HepG2 (cell line): ENCODE measurements around the gene CYP27A1. TPM values are rescaled to one million over a fixed set of nuclear protein-coding genes. Genes with fewer than 3 reads are reported as not detected.

Source experiments
- ADNP ChIP-seq: sonication (generic); formaldehyde crosslinking; IDR thresholded peaks from 2 replicates; pipeline ENCODE4 v1.4.0; 2020; ENCODE audit warnings: missing genetic modification reagents
- ATF2 ChIP-seq: sonication (generic); formaldehyde crosslinking; IDR thresholded peaks from 2 replicates; pipeline ENCODE4 v1.4.0; 2020; ENCODE audit warnings: missing genetic modification reagents
- FOXK2 ChIP-seq: fragments of 450-650 bp; IDR thresholded peaks from 2 replicates; pipeline ENCODE4 v1.6.1; 2016
- GLMP ChIP-seq: sonication (generic); formaldehyde crosslinking; IDR thresholded peaks from 2 replicates; pipeline ENCODE4 v1.9.0; 2021; ENCODE audit warnings: missing genetic modification reagents, mild to moderate bottlenecking, borderline replicate concordance
- HMG20B ChIP-seq: conservative IDR thresholded peaks from 2 replicates; pipeline ENCODE4 v1.6.1; 2016; ENCODE audit warnings: missing genetic modification reagents, missing compliant biosample characterization
- KLF15 ChIP-seq: sonication (generic); formaldehyde crosslinking; IDR thresholded peaks from 2 replicates; pipeline ENCODE4 v1.8.1; 2023; ENCODE audit warnings: borderline replicate concordance, mild to moderate bottlenecking, inconsistent platforms, missing genetic modification reagents, mixed read lengths
- MTF2 ChIP-seq: sonication (generic); formaldehyde crosslinking; IDR thresholded peaks from 2 replicates; pipeline ENCODE4 v1.5.0; 2020; ENCODE audit warnings: missing genetic modification reagents, borderline replicate concordance
- NFE2 ChIP-seq: sonication (generic); formaldehyde crosslinking; IDR thresholded peaks from 2 replicates; pipeline ENCODE4 v1.4.0; 2020; ENCODE audit warnings: missing genetic modification reagents
- NFYB ChIP-seq: sonication (generic); formaldehyde crosslinking; IDR thresholded peaks from 2 replicates; pipeline ENCODE4 v1.4.0; 2020; ENCODE audit warnings: missing genetic modification reagents
- NONO ChIP-seq, 2 experiments: fragments of 450-650 bp in 1 of 2; sonication (generic) in 1 of 2; formaldehyde crosslinking in 1 of 2; IDR thresholded peaks in 1 of 2; conservative IDR thresholded peaks in 1 of 2; 2 replicates each; pipeline versions ENCODE4 v1.6.1 to v1.8.0; 2017 to 2022; ENCODE audit warnings: mild to moderate bottlenecking in 1 of 2, missing genetic modification reagents in 1 of 2, moderate library complexity in 1 of 2
- SIX1 ChIP-seq: sonication (generic); formaldehyde crosslinking; IDR thresholded peaks from 2 replicates; pipeline ENCODE4 v1.4.0; 2020; ENCODE audit warnings: missing genetic modification reagents, borderline replicate concordance
- SMYD3 ChIP-seq: sonication (generic); formaldehyde crosslinking; IDR thresholded peaks from 2 replicates; pipeline ENCODE4 v1.8.1; 2023; ENCODE audit warnings: mild to moderate bottlenecking, missing genetic modification reagents
- TCF7 ChIP-seq: sonication (generic); IDR thresholded peaks from 2 replicates; pipeline ENCODE4 v1.6.1; 2016; ENCODE audit warnings: antibody characterized with exemption, low read depth
- TRIM24 ChIP-seq: sonication (generic); formaldehyde crosslinking; IDR thresholded peaks from 2 replicates; pipeline ENCODE4 v1.8.0; 2022; ENCODE audit warnings: mild to moderate bottlenecking, missing genetic modification reagents
- U2AF1 ChIP-seq: fragments of 200-400 bp; formaldehyde crosslinking; optimal IDR thresholded peaks from 2 replicates; pipeline ENCODE3; 2017; ENCODE audit warnings: mild to moderate bottlenecking, low read depth, low read length
- ZBTB2 ChIP-seq: sonication (generic); formaldehyde crosslinking; IDR thresholded peaks from 2 replicates; pipeline ENCODE4 v1.8.0; 2022; ENCODE audit warnings: low read depth, missing genetic modification reagents
- ZBTB46 ChIP-seq: sonication (generic); formaldehyde crosslinking; IDR thresholded peaks from 2 replicates; pipeline ENCODE4 v1.4.0; 2020; ENCODE audit warnings: mild to moderate bottlenecking, missing genetic modification reagents, borderline replicate concordance
- ZKSCAN8 ChIP-seq: IDR thresholded peaks from 2 replicates; pipeline ENCODE4 v1.6.1; 2016; ENCODE audit warnings: borderline replicate concordance, missing genetic modification reagents, missing compliant biosample characterization
- ZNF138 ChIP-seq: sonication (generic); formaldehyde crosslinking; IDR thresholded peaks from 2 replicates; pipeline ENCODE4 v1.5.0; 2020; ENCODE audit warnings: mild to moderate bottlenecking, low read depth, missing genetic modification reagents
- ZNF224 ChIP-seq: sonication (generic); formaldehyde crosslinking; IDR thresholded peaks from 2 replicates; pipeline ENCODE4 v1.5.0; 2020; ENCODE audit warnings: mild to moderate bottlenecking, missing genetic modification reagents
- ZNF232 ChIP-seq: sonication (generic); formaldehyde crosslinking; IDR thresholded peaks from 2 replicates; pipeline ENCODE4 v1.4.0; 2020; ENCODE audit warnings: missing genetic modification reagents, borderline replicate concordance
- ZNF605 ChIP-seq: sonication (generic); formaldehyde crosslinking; IDR thresholded peaks from 2 replicates; pipeline ENCODE4 v1.8.0; 2022; ENCODE audit warnings: mild to moderate bottlenecking, missing genetic modification reagents
- ZNF652 ChIP-seq: IDR thresholded peaks from 2 replicates; pipeline ENCODE4 v1.6.1; 2016; ENCODE audit warnings: low read depth, borderline replicate concordance
- ZNF660 ChIP-seq: sonication (generic); formaldehyde crosslinking; IDR thresholded peaks from 2 replicates; pipeline ENCODE4 v1.5.1; 2020; ENCODE audit warnings: mild to moderate bottlenecking, low read depth, missing genetic modification reagents, borderline replicate concordance
- polyA plus RNA-seq, 8 experiments: library from polyadenylated mRNA; depleted of rRNA in 3 of 8; stranded (reverse) in 7 of 8; unstranded in 1 of 8; fragments of >200 nt; fragmentation: Illumina TruSeq in 4 of 8; extraction: Trizol in 4 of 8; gene quantifications; 2 replicates each; pipeline versions ENCODE4 v1.2.1 to v1.2.3, GENCODE V29; 2011 to 2016; ENCODE audit warnings: low read depth in 4 of 8, missing spikeins in 1 of 8, mixed read lengths in 1 of 8; ENCODE audit not compliant: insufficient read depth in 1 of 8
- total RNA-seq, 5 experiments: library from RNA; depleted of rRNA; stranded (reverse); fragments of >200 nt; fragmentation: Illumina TruSeq; extraction: Trizol; gene quantifications; 2 replicates each; pipeline ENCODE4 v1.2.3, GENCODE V29; 2016; ENCODE audit warnings: low read depth in 1 of 5

Gene CYP27A1
- total and polyA plus RNA-seq, 2 of the 13 experiments (the other 11 are each of a cell fraction or from before 2014, with no cell fraction given): 157 to 266 TPM

- TF ChIP-seq ZNF232 (CRISPR knock-in tag) (peak; percentile 73; the same call in 1 of the 2 replicates), FOXK2 (peak; percentile 72), ATF2 (CRISPR knock-in tag) (peak; percentile 68; the same call in 1 of the 2 replicates), TRIM24 (CRISPR knock-in tag) (peak; percentile 95), U2AF1 (no peak), ZNF138 (CRISPR knock-in tag) (no peak), ZNF660 (CRISPR knock-in tag) (no peak), SMYD3 (CRISPR knock-in tag) (0 out of 2 replicates have a peak, but pooled peaks have one; percentile 52), GLMP (CRISPR knock-in tag) (no peak), ZNF224 (CRISPR knock-in tag) (no peak), KLF15 (CRISPR knock-in tag) (no peak), MTF2 (CRISPR knock-in tag) (no peak), SIX1 (CRISPR knock-in tag) (no peak; the same call in 1 of the 2 replicates), ZBTB2 (CRISPR knock-in tag) (no peak), NFYB (CRISPR knock-in tag) (peak; percentile 63), ZKSCAN8 (CRISPR knock-in tag) (peak; percentile 90), ZNF605 (CRISPR knock-in tag) (peak; percentile 69; the same call in 1 of the 2 replicates), NFE2 (no peak), ZBTB46 (no peak), ZNF652 (CRISPR knock-in tag) (no peak; the same call in 1 of the 2 replicates), ADNP (CRISPR knock-in tag) (no peak), NONO (IDR thresholded peaks at IDR 0.05) (no peak), NONO (CRISPR knock-in tag; conservative IDR thresholded peaks at IDR 0.05) (peak; percentile 76), TCF7 (peak; percentile 50; the same call in 1 of the 2 replicates), HMG20B (CRISPR knock-in tag) (peak; percentile 53; the same call in 1 of the 2 replicates)
Observed at GRCh38 chr2:218733171-218734021, 48.6 kb upstream of the CYP27A1 start (continued).
